Fibroblast of pulmonary artery (primary cell): ENCODE data around the gene CIDEA.
"Not testable (repeated sequence)": the region's sequence is repeated elsewhere in the genome, so short reads cannot be mapped to it uniquely, and the experiment has no call there.

ENCODE experiments used
- DNase-seq: peaks from one replicate; pipeline ENCODE4 v3.0.0-alpha.2; 2010; ENCODE audit warnings: low read depth
- H3K4me3 ChIP-seq: replicated peaks from 2 replicates; pipeline ENCODE4 v1.5.1; 2011; ENCODE audit warnings: low read depth, mild to moderate bottlenecking, control low read depth, low read length, moderate library complexity
- TF ChIP-seq, protein P1 (sequence below): IDR thresholded peaks from 2 replicates; pipeline ENCODE4 v1.5.1; 2011; ENCODE audit warnings: mild to moderate bottlenecking, control low read depth, low read length, inconsistent platforms; ENCODE audit errors: missing control alignments

CIDEA gene

GRCh38 chr18:12254136-12254819 is at the start of gene CIDEA:
Gene CIDEA (plus strand): TSS chr18:12254361. CDS start chr18:12254384, 23 bp downstream.
- TF ChIP-seq, protein P1, sequence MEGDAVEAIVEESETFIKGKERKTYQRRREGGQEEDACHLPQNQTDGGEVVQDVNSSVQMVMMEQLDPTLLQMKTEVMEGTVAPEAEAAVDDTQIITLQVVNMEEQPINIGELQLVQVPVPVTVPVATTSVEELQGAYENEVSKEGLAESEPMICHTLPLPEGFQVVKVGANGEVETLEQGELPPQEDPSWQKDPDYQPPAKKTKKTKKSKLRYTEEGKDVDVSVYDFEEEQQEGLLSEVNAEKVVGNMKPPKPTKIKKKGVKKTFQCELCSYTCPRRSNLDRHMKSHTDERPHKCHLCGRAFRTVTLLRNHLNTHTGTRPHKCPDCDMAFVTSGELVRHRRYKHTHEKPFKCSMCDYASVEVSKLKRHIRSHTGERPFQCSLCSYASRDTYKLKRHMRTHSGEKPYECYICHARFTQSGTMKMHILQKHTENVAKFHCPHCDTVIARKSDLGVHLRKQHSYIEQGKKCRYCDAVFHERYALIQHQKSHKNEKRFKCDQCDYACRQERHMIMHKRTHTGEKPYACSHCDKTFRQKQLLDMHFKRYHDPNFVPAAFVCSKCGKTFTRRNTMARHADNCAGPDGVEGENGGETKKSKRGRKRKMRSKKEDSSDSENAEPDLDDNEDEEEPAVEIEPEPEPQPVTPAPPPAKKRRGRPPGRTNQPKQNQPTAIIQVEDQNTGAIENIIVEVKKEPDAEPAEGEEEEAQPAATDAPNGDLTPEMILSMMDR, result no peak
- peak within 1 kb of the TSS; percentile 31 for H3K4me3 ChIP-seq
- peak; percentile 16 for DNase-seq

GRCh38 chr18:12208296-12209153 is 45.6 kb upstream of the CIDEA start:
- not testable (repeated sequence) for DNase-seq, H3K4me3 ChIP-seq

GRCh38 chr18:12212308-12212707 is 41.9 kb upstream of the CIDEA start:
- not testable (repeated sequence) for DNase-seq

GRCh38 chr18:12214296-12215005 is 39.7 kb upstream of the CIDEA start:
- not testable (repeated sequence) for H3K4me3 ChIP-seq
- peak; percentile 31 for DNase-seq

More at GRCh38 chr18:12212308-12212707, 41.9 kb upstream of the CIDEA start:
- not testable (repeated sequence) for H3K4me3 ChIP-seq

DNA sequence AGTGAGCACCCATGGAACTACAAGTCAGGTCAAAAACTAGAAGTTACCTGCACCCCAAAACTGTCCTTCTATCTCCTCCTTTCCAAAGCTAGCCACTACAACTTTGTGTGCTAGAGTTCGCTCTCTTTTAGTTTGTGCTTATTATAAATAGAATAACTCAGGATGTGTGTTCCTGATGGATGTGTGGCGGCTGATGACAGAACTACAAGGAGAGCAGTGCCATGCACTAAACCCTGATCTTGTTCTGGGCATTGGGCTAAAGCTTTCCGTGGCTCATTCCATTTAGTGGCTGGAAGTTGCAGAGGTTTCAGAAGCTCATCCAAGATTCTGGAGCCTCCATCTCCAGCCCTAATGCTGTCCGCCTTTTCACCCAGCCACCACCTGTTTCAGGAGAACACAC is 37.7 kb upstream of the CIDEA start:
- not testable (repeated sequence) for DNase-seq, H3K4me3 ChIP-seq

- not testable (repeated sequence) for DNase-seq, H3K4me3 ChIP-seq
These were observed 35.6 kb upstream of the CIDEA start for GRCh38 chr18:12218603-12219002.

DNA sequence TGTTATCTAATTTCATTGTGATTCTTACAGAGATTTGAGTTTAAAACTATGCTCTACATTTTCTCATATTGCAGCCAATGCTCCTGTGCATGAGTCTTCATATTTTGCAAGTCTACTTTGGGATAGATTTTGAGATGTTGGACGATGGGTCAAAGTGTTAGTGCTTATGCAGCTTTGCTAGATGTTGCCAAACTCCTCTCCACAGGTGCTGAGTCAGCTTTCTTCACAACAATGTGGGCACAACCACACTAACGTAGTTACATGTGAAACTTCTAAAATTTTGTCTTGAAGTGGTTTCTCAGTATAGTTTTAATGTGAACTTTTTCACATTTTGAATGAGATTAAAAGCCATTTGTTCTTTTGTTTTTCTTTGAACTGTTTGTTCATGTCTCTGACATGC is 32.1 kb upstream of the CIDEA start:
- not testable (repeated sequence) for DNase-seq, H3K4me3 ChIP-seq

DNA sequence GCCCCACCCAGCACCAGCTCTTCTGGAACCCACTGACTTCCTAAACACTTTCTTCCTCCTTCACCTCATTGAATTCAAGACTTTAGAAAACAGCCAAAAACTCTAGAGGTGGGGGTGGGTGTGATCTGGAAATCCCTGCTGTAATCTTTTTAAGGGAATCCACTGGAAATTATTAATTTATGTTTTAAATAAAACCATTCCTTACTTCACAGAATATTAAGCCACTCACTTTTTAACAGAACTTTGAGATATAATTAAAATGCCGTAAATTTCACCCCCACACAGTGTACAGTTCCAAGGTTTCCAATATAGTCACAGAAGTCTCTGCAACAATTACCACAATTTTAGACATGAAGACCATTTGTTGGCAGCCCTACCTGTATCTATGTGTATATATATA is 30.8 kb upstream of the CIDEA start:
- DNase-seq, H3K4me3 ChIP-seq: not testable (repeated sequence)

DNA sequence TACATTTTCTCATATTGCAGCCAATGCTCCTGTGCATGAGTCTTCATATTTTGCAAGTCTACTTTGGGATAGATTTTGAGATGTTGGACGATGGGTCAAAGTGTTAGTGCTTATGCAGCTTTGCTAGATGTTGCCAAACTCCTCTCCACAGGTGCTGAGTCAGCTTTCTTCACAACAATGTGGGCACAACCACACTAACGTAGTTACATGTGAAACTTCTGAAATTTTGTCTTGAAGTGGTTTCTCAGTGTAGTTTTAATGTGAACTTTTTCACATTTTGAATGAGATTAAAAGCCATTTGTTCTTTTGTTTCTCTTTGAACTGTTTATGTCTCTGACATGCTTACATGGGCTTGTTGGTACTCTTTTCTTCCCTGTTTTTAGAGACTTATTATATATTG is 27.4 kb upstream of the CIDEA start:
- not testable (repeated sequence) for DNase-seq, H3K4me3 ChIP-seq

GRCh38 chr18:12227399-12228186 is 26.6 kb upstream of the CIDEA start:
- DNase-seq, H3K4me3 ChIP-seq: not testable (repeated sequence)

DNA sequence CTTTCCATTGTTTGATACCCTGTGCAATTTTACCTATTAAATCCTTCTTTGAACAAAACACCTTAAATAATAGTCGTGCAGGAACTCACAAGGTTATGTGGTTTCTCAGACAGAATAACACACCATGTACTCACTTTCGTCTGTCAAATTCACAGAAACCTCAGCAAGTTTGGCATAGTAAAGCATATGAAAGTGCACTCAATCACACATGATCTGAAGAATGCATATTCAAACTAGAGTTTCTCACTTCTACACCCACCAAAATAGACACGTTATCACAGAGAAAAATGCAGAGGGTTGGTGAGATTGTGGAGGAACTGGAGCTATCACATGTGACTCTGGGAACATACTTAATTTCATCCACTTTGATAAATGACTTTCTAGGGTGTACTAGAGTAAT is 25.9 kb upstream of the CIDEA start:
- not testable (repeated sequence) for DNase-seq, H3K4me3 ChIP-seq

GRCh38 chr18:12230561-12230960 is 23.6 kb upstream of the CIDEA start:
- not testable (repeated sequence) for H3K4me3 ChIP-seq, DNase-seq
